ENCODE data around the gene COMMD4.
A peak's percentile ranks its signal among the peaks of the same experiment; 100 is the strongest.
"Not testable (repeated sequence)": the region's sequence is repeated elsewhere in the genome, so short reads cannot be mapped to it uniquely, and the experiment has no call there.

The COMMD4 gene

GRCh38 chr15:75307778-75308390, 28.0 kb upstream of the COMMD4 start:
- H3K4me3 ChIP-seq (ENCODE audit: low read depth, low read length): no peak overlapping the region
- no peak for DNase-seq (ENCODE audit: low read depth, low spot score)
- in situ Hi-C loops (cut with HindIII; ENCODE audit: low sequenced_read_pairs): no loop called here
- TF ChIP-seq, protein P1, sequence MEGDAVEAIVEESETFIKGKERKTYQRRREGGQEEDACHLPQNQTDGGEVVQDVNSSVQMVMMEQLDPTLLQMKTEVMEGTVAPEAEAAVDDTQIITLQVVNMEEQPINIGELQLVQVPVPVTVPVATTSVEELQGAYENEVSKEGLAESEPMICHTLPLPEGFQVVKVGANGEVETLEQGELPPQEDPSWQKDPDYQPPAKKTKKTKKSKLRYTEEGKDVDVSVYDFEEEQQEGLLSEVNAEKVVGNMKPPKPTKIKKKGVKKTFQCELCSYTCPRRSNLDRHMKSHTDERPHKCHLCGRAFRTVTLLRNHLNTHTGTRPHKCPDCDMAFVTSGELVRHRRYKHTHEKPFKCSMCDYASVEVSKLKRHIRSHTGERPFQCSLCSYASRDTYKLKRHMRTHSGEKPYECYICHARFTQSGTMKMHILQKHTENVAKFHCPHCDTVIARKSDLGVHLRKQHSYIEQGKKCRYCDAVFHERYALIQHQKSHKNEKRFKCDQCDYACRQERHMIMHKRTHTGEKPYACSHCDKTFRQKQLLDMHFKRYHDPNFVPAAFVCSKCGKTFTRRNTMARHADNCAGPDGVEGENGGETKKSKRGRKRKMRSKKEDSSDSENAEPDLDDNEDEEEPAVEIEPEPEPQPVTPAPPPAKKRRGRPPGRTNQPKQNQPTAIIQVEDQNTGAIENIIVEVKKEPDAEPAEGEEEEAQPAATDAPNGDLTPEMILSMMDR (IDR thresholded peaks at IDR 0.05; ENCODE audit: low read depth, low read length): peak; percentile 50

GRCh38 chr15:75309711-75310110, 26.2 kb upstream of the COMMD4 start:
- no peak overlapping the region for H3K4me3 ChIP-seq (ENCODE audit: low read depth, low read length)
- TF ChIP-seq, protein P1 (IDR thresholded peaks at IDR 0.05; ENCODE audit: low read depth, low read length): no peak
- DNase-seq (ENCODE audit: low read depth, low spot score): no peak
- in situ Hi-C loops (cut with HindIII; ENCODE audit: low sequenced_read_pairs): no loop called here

DNA sequence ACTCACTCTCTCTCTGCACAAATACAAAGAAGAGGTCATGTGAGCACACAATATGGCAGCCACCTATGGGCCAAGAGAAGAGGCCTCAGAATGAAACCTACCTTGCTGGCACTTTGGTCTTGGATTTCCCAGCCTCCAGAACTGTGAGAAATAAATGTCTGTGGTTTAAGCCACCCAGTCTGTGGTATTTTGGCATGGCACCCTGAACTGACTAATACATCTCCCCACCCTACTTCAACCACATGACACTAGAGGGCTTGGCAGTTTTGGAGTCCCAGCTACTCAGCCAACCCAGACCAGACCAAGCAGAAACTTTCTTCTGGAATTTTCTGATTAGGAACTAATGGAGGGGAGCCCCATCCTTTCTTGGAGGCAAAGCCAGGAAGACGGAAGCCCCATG, 23.3 kb upstream of the COMMD4 start:
- DNase-seq (ENCODE audit: low read depth, low spot score): peak; percentile 4
- H3K4me3 ChIP-seq (ENCODE audit: low read depth, low read length); in situ Hi-C loops (cut with HindIII; ENCODE audit: low sequenced_read_pairs): not testable (repeated sequence)

DNA sequence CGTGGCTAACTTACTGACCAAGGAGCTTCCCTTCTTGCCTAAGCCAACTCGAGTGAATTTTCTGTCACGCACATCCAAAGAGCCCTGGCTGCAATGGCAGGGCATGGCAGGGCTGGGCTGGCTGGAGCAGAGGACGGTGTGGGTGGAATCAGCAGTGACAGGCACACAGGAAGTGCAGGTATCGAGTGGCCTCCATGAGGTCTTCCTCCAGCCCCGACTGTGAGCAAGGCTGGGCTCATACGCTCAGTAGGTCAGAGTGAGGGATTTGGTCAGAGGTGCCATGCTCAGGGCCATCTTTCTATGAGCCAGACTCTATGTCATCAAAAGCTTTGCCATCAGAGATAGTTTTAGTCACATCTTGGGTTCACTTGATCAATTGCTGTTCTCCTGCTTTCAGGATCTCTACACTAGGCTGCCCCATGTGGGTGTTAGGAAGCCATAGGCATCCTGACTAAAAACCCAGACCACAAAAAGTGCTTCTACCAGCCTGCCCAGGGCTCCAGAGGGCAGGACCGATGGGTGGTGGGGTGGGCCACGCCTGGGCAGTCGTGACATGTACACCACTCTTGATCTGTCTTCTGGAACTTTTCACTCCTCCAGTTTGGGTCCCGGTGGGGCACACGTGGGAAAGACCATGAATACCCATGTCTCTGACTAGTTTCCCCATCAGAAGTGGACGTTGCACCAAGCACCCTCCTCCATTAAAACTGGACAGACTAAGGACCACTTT, 22.6 kb upstream of the COMMD4 start:
- in situ Hi-C loops (cut with HindIII; ENCODE audit: low sequenced_read_pairs): no loop called here
- no peak overlapping the region for H3K4me3 ChIP-seq (ENCODE audit: low read depth, low read length)
- no peak for DNase-seq (ENCODE audit: low read depth, low spot score)
- TF ChIP-seq, protein P1 (IDR thresholded peaks at IDR 0.05; ENCODE audit: low read depth, low read length): no peak

DNA sequence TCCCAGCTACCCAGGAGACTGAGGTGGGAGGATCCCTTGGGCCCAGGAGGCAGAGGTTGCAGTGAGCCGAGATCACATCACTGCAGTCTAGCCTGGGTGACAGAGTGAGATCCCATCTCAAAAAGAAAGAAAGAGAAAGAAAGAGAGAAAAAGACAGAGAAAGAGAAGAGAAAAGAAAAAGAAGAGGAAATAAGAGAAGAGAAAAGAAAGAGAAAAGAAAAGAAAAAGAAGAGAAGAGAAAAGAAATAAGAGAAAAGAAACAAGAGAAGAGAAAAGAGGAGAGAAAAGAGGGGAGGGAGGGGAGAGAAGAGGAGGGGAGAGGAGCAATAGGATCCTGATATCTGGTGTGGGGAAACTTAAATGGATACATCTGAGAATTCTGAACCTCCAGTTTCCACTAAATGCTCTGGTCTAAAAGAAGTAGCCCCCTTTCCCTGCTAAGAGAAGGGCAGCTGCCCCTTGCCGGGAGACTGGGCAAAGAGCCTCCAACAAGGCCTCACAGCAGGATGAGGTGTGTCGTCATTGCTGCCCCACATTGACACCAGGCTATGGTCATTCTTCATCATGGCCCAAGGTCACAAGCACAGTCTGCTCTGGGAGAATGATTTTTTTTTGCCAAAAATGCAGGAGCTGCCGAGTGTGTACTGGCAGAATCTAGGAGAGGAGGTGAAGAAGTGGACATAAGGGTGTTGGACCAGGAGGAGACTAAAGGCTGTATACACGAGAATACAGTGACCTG, 21.1 kb upstream of the COMMD4 start:
- DNase-seq (ENCODE audit: low read depth, low spot score): no peak
- no peak overlapping the region for H3K4me3 ChIP-seq (ENCODE audit: low read depth, low read length)
- in situ Hi-C loops (cut with HindIII; ENCODE audit: low sequenced_read_pairs): no loop called here
- TF ChIP-seq, protein P1 (IDR thresholded peaks at IDR 0.05; ENCODE audit: low read depth, low read length): no peak

DNA sequence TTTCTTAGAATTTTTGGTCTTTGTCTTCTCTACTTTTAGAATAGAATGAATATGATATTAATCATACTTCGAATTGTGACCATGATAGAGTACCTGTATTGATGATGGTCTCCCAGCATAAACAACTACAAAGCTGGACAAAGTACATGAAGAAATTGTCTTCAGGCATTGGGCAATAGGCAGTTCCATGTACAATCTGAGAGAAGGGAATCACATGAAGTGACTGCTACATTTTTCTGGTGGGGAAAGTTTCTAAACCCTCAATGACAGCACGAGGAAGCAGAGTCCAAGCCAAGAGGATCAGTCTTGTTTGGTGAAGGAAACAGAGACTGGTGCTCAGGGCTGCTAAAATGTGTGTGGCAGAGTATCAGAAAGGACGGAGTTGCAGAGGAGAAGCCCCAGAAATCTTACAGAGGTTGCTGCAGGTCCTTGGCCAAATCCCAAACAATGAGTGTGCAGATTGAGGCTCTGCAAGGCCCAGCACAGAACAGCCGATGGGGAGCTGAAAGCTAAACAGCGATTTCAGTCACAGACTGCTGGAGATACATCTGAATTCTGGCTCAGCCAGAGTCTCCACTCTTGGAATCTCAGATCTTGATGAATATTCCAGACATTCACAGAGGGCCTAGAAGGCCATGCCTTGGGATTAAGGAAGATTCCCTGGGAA, 16.5 kb upstream of the COMMD4 start:
- DNase-seq (ENCODE audit: low read depth, low spot score); H3K4me3 ChIP-seq (ENCODE audit: low read depth, low read length); in situ Hi-C loops (cut with HindIII; ENCODE audit: low sequenced_read_pairs): not testable (repeated sequence)

GRCh38 chr15:75321711-75322110, 14.2 kb upstream of the COMMD4 start:
- TF ChIP-seq, protein P1 (IDR thresholded peaks at IDR 0.05; ENCODE audit: low read depth, low read length): no peak
- in situ Hi-C loops (cut with HindIII; ENCODE audit: low sequenced_read_pairs): no loop called here
- DNase-seq (ENCODE audit: low read depth, low spot score): no peak
- H3K4me3 ChIP-seq (ENCODE audit: low read depth, low read length): no peak overlapping the region

All from astrocyte of the spinal cord (primary cell).